Measurements from ENCODE around the gene WDFY2. TPM values are rescaled to one million over a fixed set of nuclear protein-coding genes. Genes with fewer than 3 reads are reported as not detected.

WDFY2 gene
- total and polyA plus RNA-seq, 8 donors: 11.4 to 25.2 (median 17.2) TPM

DNA sequence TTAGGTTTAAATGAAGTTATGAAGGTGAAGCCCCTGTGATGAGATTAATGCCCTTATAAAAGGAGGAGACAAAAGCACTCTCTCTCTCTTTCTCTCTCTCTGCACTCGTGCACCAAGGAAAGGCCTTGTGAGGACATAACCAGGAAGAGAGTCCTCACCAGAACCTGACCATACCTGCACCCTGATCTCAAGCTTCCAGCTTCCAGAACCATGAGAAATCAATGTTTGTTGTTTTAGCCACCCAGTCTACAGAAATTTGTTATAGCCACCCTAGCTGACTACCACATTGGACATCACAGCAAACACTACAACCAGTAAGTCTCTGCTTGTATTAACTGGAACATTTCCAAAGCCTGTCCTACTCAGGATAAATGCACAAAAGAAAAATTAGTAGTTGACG, 34.7 kb upstream of the WDFY2 start:
- no peaks in the 10 kb centered on the region for H3K9me3 ChIP-seq
- H3K4me3 ChIP-seq: no peak overlapping the region
- TF ChIP-seq, protein P1, sequence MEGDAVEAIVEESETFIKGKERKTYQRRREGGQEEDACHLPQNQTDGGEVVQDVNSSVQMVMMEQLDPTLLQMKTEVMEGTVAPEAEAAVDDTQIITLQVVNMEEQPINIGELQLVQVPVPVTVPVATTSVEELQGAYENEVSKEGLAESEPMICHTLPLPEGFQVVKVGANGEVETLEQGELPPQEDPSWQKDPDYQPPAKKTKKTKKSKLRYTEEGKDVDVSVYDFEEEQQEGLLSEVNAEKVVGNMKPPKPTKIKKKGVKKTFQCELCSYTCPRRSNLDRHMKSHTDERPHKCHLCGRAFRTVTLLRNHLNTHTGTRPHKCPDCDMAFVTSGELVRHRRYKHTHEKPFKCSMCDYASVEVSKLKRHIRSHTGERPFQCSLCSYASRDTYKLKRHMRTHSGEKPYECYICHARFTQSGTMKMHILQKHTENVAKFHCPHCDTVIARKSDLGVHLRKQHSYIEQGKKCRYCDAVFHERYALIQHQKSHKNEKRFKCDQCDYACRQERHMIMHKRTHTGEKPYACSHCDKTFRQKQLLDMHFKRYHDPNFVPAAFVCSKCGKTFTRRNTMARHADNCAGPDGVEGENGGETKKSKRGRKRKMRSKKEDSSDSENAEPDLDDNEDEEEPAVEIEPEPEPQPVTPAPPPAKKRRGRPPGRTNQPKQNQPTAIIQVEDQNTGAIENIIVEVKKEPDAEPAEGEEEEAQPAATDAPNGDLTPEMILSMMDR (IDR thresholded peaks at IDR 0.05): no peak
- H3K27ac ChIP-seq: no peak overlapping the region
- peaks cover 0 to 15% (median 0%) of the 10 kb centered on the region in 3 donors for H3K4me1 ChIP-seq
- no peak for FAIRE-seq
- no peak for DNase-seq
- WGBS, 2 donors: 70 to 76% methylated on average over 2 of the region's 2 CpGs
- intact Hi-C loops (cut with DNase I): no loop called here
- ATAC-seq: no peak
- no peaks in the 10 kb centered on the region for H3K27me3 ChIP-seq
- no peaks in the 10 kb centered on the region for H3K36me3 ChIP-seq

DNA sequence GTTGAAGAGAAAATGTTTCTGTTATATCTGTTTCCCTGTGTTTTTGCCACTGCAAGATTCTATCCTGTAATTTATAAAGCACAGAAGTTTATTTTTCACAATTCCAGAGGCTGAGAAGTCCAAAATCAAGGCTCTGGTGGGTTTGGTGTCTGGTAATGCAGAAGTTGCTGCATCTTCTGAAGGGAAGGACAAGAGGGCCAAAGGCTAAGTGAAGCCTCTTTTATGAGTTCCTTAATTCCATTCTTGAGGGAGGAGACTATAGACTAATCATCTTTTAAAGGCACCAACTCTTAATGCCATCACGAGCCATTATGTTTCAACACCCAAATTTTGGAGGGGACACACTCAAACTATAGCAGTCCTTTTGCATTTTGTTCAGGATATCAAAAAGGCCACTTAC, 34.1 kb upstream of the WDFY2 start:
- Histone ChIP-seq H3K4me3 (no peak overlapping the region), H3K4me1 (peaks cover 0 to 15% (median 0%) of the 10 kb centered on the region in 3 donors), H3K9me3 (no peaks in the 10 kb centered on the region), H3K27me3 (no peaks in the 10 kb centered on the region), H3K36me3 (no peaks in the 10 kb centered on the region), H3K27ac (no peak overlapping the region)
- DNase-seq (no peak), ATAC-seq (no peak), FAIRE-seq (no peak)
- WGBS, 2 donors: 87 to 96% methylated on average over 1 of the region's 1 CpG
- TF ChIP-seq, protein P1 (IDR thresholded peaks at IDR 0.05): no peak
- intact Hi-C loops (cut with DNase I): no loop called here

DNA sequence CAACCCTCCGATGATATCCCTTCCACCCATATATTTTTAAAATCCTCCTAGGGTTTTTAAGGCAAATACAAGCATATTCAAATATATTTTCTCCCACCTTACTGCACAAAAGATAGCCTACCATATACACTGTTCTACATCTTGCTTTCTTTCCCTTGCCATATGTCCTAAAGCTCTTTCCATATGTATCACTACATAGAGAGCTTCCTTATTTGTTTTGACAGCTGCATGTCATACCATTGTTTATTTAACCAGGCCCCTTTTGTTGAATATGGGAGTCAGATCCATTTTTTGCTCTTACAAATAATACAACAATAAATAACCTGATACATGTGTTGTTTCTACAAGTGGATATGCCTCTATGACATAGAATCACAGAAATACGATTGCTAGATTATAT, 32.8 kb upstream of the WDFY2 start:
- DNase-seq (no peak), ATAC-seq (no peak), FAIRE-seq (no peak)
- H3K27me3 ChIP-seq: no peaks in the 10 kb centered on the region
- no peaks in the 10 kb centered on the region for H3K36me3 ChIP-seq
- peaks cover 0 to 15% (median 0%) of the 10 kb centered on the region in 3 donors for H3K4me1 ChIP-seq
- intact Hi-C loops (cut with DNase I): no loop called here
- H3K27ac ChIP-seq: no peak overlapping the region
- TF ChIP-seq, protein P1 (IDR thresholded peaks at IDR 0.05): no peak
- H3K4me3 ChIP-seq: no peak overlapping the region
- no peaks in the 10 kb centered on the region for H3K9me3 ChIP-seq
- 84 to 89% methylated on average over 2 of the region's 2 CpGs for whole genome bisulfite sequencing, 2 donors

DNA sequence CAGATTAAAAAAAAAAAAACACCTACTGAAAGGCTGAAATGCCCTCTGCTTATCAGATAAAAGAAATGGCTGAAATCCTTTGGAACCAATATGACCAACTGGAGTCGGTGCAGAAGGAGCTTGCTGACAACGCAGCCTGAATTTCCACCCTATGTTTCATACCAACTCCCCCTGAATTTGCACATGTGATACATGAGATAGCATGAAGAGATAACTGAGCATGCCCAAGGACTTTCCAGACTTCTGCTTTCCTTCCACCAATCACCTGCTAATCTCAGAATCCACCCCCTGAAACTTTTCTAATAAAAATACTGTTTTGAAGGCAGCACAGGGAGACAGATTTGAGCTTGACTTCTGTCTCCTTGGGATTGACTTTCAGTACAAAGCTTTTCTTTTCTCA, 32.2 kb upstream of the WDFY2 start:
- FAIRE-seq: no peak

DNA sequence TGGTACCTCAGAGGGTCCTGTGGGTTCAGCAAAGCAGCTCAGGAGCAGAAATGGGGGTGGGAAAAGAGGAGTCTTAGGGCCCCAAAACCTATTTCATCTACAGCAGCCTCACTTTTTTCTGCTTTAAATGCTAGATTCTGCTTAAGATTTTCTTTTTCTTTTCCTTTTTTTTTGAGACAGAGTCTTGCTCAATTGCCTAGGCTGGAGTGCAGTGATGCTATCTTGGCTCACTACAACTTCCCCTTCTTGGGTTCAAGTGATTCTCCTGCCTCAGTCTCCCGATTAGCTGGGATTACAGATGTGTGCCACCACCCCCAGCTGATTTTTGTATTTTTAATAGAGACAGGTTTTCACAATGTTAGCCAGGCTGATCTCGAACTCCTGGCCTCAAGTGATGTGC, 30.7 kb upstream of the WDFY2 start:
- Histone ChIP-seq H3K27me3 (no peaks in the 10 kb centered on the region), H3K27ac (no peak overlapping the region), H3K4me3 (no peak overlapping the region), H3K36me3 (no peaks in the 10 kb centered on the region), H3K4me1 (peaks cover 0 to 15% (median 0%) of the 10 kb centered on the region in 3 donors), H3K9me3 (no peaks in the 10 kb centered on the region)
- FAIRE-seq: no peak
- no peak for DNase-seq
- TF ChIP-seq, protein P1 (IDR thresholded peaks at IDR 0.05): no peak
- ATAC-seq: no peak
- 85 to 96% methylated on average over 2 of the region's 2 CpGs for WGBS, 2 donors
- intact Hi-C loops (cut with DNase I): no loop called here

More for the DNA sequence above, 32.2 kb upstream of the WDFY2 start:
- Histone ChIP-seq H3K36me3 (no peaks in the 10 kb centered on the region), H3K9me3 (no peaks in the 10 kb centered on the region), H3K4me3 (no peak overlapping the region), H3K27me3 (no peaks in the 10 kb centered on the region), H3K4me1 (peaks cover 0 to 15% (median 0%) of the 10 kb centered on the region in 3 donors), H3K27ac (no peak overlapping the region)
- intact Hi-C loops (cut with DNase I): no loop called here
- peak in 1 of 6 donors; percentile 22 for DNase-seq
- TF ChIP-seq, protein P1 (IDR thresholded peaks at IDR 0.05): no peak
- ATAC-seq: peak in 3 of 4 donors; percentile 53 to 81 (median 75)
- 34 to 36% methylated on average over 2 of the region's 2 CpGs for WGBS, 2 donors

All from pancreas (tissue), 10 donors.